ENCODE data around the gene CARD10.

DNA sequence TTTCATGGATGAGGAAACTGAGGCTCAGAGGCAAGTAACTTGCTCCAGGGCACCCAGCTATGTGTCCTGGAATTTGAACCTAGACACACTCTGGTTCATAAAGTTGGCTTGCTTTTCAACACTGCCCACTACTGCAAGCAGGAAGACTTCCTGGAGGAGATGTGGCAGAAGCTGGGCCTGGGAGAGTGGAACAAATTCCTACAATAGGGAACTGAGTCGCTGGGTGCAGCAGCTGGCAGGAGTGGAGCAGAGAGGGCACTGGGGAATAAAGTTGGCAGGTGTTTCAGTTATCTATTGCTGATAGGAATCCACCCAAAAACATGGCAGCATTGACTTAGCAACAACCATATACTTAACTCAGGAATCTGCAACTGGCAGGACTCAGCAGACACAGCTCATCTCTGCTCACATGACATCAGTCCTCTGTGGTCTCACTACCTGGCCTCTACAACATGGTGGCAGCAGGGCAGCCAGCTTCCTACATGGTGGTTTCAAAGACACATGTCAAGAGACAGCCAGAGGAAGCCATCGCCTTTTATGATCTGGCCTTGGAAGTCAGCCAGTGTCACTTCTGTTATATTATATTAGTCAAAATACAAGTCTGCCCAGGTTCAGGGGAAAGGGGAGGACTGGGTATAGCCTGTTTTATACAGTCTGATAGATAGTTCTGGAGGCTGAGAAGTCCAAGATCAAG, 10.6 kb upstream of the CARD10 start:
- TF ChIP-seq JUND (IDR thresholded peaks at IDR 0.05; ENCODE audit: low read length): no peak
- TF ChIP-seq CTCF (IDR thresholded peaks at IDR 0.05; ENCODE audit: control extremely low read depth in 1 of 3, insufficient read depth in 1 of 3, low read depth in 1 of 3, low read length in 3 of 3): no peak
- no peak for TF ChIP-seq KDM5A (IDR thresholded peaks at IDR 0.05; ENCODE audit: low read length)
- TF ChIP-seq RXRA (IDR thresholded peaks at IDR 0.05; ENCODE audit: insufficient read depth, low read depth, low read length): no peak
- TF ChIP-seq BACH1 (IDR thresholded peaks at IDR 0.05; ENCODE audit: low read length): no peak
- TF ChIP-seq EP300 (IDR thresholded peaks at IDR 0.05; ENCODE audit: borderline replicate concordance in 1 of 2, low read depth in 2 of 2, low read length in 2 of 2): no peak
- TF ChIP-seq SP1 (IDR thresholded peaks at IDR 0.05; ENCODE audit: low read depth, low read length): no peak
